Mesenchymal stem cell (in vitro differentiated cells and primary cell): ENCODE results near the gene CORO2B.
"Not testable (repeated sequence)": the region's sequence is repeated elsewhere in the genome, so short reads cannot be mapped to it uniquely, and the experiment has no call there.

Source experiments
- DNase-seq: peaks from one replicate; pipeline ENCODE4 v3.0.0-alpha.2; 2013
- H2AFZ ChIP-seq: one replicate; pipeline ENCODE4 v1.6.1; 2013; ENCODE audit warnings: low read depth, mild to moderate bottlenecking, control low read depth, inconsistent platforms, low read length, moderate library complexity
- H2AK5ac ChIP-seq: 2 replicates; pipeline ENCODE4 v1.6.1; 2013; ENCODE audit warnings: low read length, moderate library complexity, mild to moderate bottlenecking, inconsistent platforms; ENCODE audit not compliant: severe bottlenecking
- H2BK120ac ChIP-seq: one replicate; pipeline ENCODE4 v1.6.1; 2013; ENCODE audit warnings: low read depth, mild to moderate bottlenecking, inconsistent platforms, low read length, moderate library complexity
- H2BK12ac ChIP-seq, 2 experiments: one replicate each; pipeline ENCODE4 v1.6.1; 2013; ENCODE audit warnings: inconsistent platforms in 2 of 2, low read length in 2 of 2, mild to moderate bottlenecking in 2 of 2, moderate library complexity in 2 of 2, control low read depth in 1 of 2
- H2BK15ac ChIP-seq: one replicate; pipeline ENCODE4 v1.6.1; 2013; ENCODE audit warnings: mild to moderate bottlenecking, low read depth, inconsistent platforms; ENCODE audit not compliant: poor library complexity, severe bottlenecking
- H2BK5ac ChIP-seq: 2 replicates; pipeline ENCODE4 v1.6.1; 2013; ENCODE audit warnings: low read depth, mild to moderate bottlenecking, low read length, control low read depth, inconsistent platforms; ENCODE audit not compliant: poor library complexity, severe bottlenecking
- H3K14ac ChIP-seq, 2 experiments: one replicate each; pipeline ENCODE4 v1.6.1; 2013; ENCODE audit warnings: inconsistent platforms in 2 of 2, low read length in 2 of 2, control low read depth in 1 of 2, mild to moderate bottlenecking in 1 of 2, moderate library complexity in 1 of 2
- H3K18ac ChIP-seq, 2 experiments: one replicate each; pipeline ENCODE4 v1.6.1; 2013; ENCODE audit warnings: inconsistent platforms in 2 of 2, low read length in 2 of 2, control low read depth in 1 of 2, low read depth in 1 of 2, mild to moderate bottlenecking in 1 of 2
- H3K23ac ChIP-seq, 2 experiments: one replicate each; pipeline ENCODE4 v1.6.1; 2013; ENCODE audit warnings: inconsistent platforms in 2 of 2, low read length in 2 of 2, mild to moderate bottlenecking in 2 of 2, moderate library complexity in 2 of 2, control low read depth in 1 of 2
- H3K27ac ChIP-seq: 2 replicates; pipeline ENCODE4 v1.5.1; 2013; ENCODE audit warnings: mild to moderate bottlenecking, moderate library complexity, low read length, control low read depth, inconsistent platforms; ENCODE audit not compliant: poor library complexity, severe bottlenecking
- H3K27me3 ChIP-seq, 2 experiments: 2 replicates each; pipeline versions ENCODE4 v1.6.1 to v1.7.0; 2013; ENCODE audit warnings: low read length in 2 of 2, mild to moderate bottlenecking in 2 of 2, moderate library complexity in 2 of 2, control low read depth in 1 of 2, inconsistent platforms in 1 of 2; ENCODE audit not compliant: control insufficient read depth in 1 of 2, insufficient read depth in 1 of 2
- H3K36me3 ChIP-seq, 2 experiments: 2 replicates each; pipeline versions ENCODE4 v1.6.1 to v1.7.0; 2013; ENCODE audit warnings: low read length in 2 of 2, control low read depth in 1 of 2, inconsistent platforms in 1 of 2, low read depth in 1 of 2, mild to moderate bottlenecking in 1 of 2; ENCODE audit not compliant: insufficient read depth in 2 of 2, control insufficient read depth in 1 of 2
- H3K4ac ChIP-seq, 2 experiments: one replicate each; pipeline ENCODE4 v1.6.1; 2013; ENCODE audit warnings: inconsistent platforms in 2 of 2, low read length in 2 of 2, mild to moderate bottlenecking in 2 of 2, moderate library complexity in 2 of 2, control low read depth in 1 of 2, low read depth in 1 of 2
- H3K4me1 ChIP-seq: 2 replicates; pipeline ENCODE4 v1.6.1; 2013; ENCODE audit warnings: low read depth, low read length, control low read depth; ENCODE audit not compliant: control insufficient read depth, insufficient read depth
- H3K4me2 ChIP-seq: 2 replicates; pipeline ENCODE4 v1.6.1; 2013; ENCODE audit warnings: low read length, mild to moderate bottlenecking, inconsistent platforms; ENCODE audit not compliant: poor library complexity, severe bottlenecking
- H3K4me3 ChIP-seq, 2 experiments: 2 replicates each; pipeline versions ENCODE4 v1.5.1 to v1.7.0; 2013; ENCODE audit warnings: low read length in 2 of 2, mild to moderate bottlenecking in 2 of 2, control low read depth in 1 of 2, low read depth in 1 of 2; ENCODE audit not compliant: insufficient read depth in 1 of 2
- H3K79me1 ChIP-seq: replicated peaks from 2 replicates; pipeline ENCODE4 v1.6.1; 2013; ENCODE audit warnings: mild to moderate bottlenecking, control low read depth, low read length, inconsistent platforms; ENCODE audit not compliant: poor library complexity, severe bottlenecking
- H3K9ac ChIP-seq: 2 replicates; pipeline ENCODE4 v1.7.0; 2013; ENCODE audit warnings: mild to moderate bottlenecking, low read length, moderate library complexity
- H3K9me3 ChIP-seq: 2 replicates; pipeline ENCODE4 v1.7.0; 2013; ENCODE audit warnings: mild to moderate bottlenecking, low read length; ENCODE audit not compliant: control insufficient read depth
- H4K8ac ChIP-seq: one replicate; pipeline ENCODE4 v1.6.1; 2013; ENCODE audit warnings: inconsistent platforms, mild to moderate bottlenecking, low read length, moderate library complexity
- H4K91ac ChIP-seq: one replicate; pipeline ENCODE4 v1.6.1; 2013; ENCODE audit warnings: mild to moderate bottlenecking, low read length, inconsistent platforms
- WGBS: methylation state at CpG from one replicate; pipeline ENCODE4 v1.1.7; 2013; ENCODE audit warnings: mixed read lengths; 5-methylcytosine and 5-hydroxymethylcytosine counted together

Gene CORO2B

GRCh38 chr15:68680756-68681155 lies 102.0 kb downstream of the CORO2B start:
- H3K79me1 ChIP-seq = peaks cover 16% of the 10 kb centered on the region
- H4K8ac ChIP-seq, H3K4me2 ChIP-seq, H2BK12ac ChIP-seq, H2AK5ac ChIP-seq, H3K4ac ChIP-seq, H3K27me3 ChIP-seq, H3K9me3 ChIP-seq, H3K27ac ChIP-seq, H3K4me3 ChIP-seq, H3K36me3 ChIP-seq, H3K14ac ChIP-seq, H4K91ac ChIP-seq, H2BK120ac ChIP-seq, H2BK5ac ChIP-seq, H3K9ac ChIP-seq, H3K18ac ChIP-seq, H3K23ac ChIP-seq, H2AFZ ChIP-seq, H3K4me1 ChIP-seq, H2BK15ac ChIP-seq, DNase-seq: not testable (repeated sequence)
- 98% methylated on average over 10 of the region's 10 CpGs for whole genome bisulfite sequencing

DNA sequence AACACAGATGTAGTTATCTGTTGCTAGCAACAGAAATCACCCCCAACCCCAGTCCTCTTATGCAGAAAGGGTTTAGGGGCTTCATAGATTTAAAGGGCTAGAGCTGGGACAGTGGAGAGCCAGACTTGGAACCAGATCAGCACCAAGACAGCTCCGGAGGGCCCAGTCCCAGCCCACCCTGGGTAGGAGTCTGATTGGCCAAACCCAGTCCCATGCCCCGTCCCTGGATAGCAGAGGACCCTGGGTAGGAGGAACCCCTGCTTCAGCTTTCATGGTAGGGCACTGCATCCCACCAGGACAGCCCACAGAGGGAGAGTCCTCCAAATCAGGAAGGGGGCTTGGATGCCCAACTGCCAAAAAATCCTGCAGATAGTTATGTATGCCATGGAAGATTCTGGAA lies 103.0 kb downstream of the CORO2B start:
- no peak overlapping the region for H2AK5ac ChIP-seq
- H3K4me3 ChIP-seq = no peak overlapping the region
- no peaks in the 10 kb centered on the region for H3K9me3 ChIP-seq
- H3K79me1 ChIP-seq = peaks cover 11% of the 10 kb centered on the region
- 75% methylated on average over 2 of the region's 2 CpGs for WGBS
- no peak overlapping the region for H2BK120ac ChIP-seq
- no peak overlapping the region for H4K91ac ChIP-seq
- H3K36me3 ChIP-seq = peaks cover 1 to 6% of the 10 kb centered on the region in 2 experiments
- H2BK12ac ChIP-seq = no peak overlapping the region
- no peak overlapping the region for H3K14ac ChIP-seq
- H3K27me3 ChIP-seq = no peaks in the 10 kb centered on the region
- no peak overlapping the region for H3K23ac ChIP-seq
- no peak overlapping the region for H2BK15ac ChIP-seq
- no peak overlapping the region for H3K27ac ChIP-seq
- no peak overlapping the region for H2BK5ac ChIP-seq
- H3K4me1 ChIP-seq = peaks cover 4% of the 10 kb centered on the region
- no peak overlapping the region for H3K4ac ChIP-seq
- H3K9ac ChIP-seq = no peak overlapping the region
- H2AFZ ChIP-seq = no peak overlapping the region
- H4K8ac ChIP-seq = no peak overlapping the region
- no peak overlapping the region for H3K18ac ChIP-seq
- no peak overlapping the region for H3K4me2 ChIP-seq
- DNase-seq = no peak

DNA sequence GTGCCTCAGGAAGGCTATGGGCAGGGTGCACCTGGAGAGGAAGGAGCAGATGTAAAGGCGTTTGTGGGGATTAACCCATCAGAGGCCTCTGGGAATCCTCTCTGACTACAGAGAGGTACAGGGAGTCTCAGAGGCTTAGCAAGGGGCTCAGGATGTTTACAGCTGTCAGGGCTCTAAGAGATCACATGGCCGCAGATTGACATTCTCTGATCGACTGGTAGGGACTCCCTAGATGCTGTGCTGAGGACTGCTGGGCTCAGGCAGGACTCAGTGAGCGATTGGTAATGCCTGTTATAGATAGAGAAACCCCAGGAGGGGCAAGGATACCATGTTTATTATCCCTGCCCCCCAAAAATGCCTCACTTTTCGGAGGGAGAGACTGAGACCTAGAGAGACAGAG lies 103.5 kb downstream of the CORO2B start:
- Histone ChIP-seq H3K27ac (no peak overlapping the region), H3K4me3 (no peak overlapping the region), H2BK5ac (no peak overlapping the region), H2BK15ac (no peak overlapping the region), H3K18ac (no peak overlapping the region), H3K4me2 (no peak overlapping the region), H2BK120ac (no peak overlapping the region), H3K23ac (no peak overlapping the region), H4K8ac (no peak overlapping the region), H3K9ac (no peak overlapping the region), H3K4ac (no peak overlapping the region), H2BK12ac (no peak overlapping the region), H3K14ac (no peak overlapping the region), H3K79me1 (peaks cover 6% of the 10 kb centered on the region), H2AFZ (no peak overlapping the region), H4K91ac (no peak overlapping the region), H3K9me3 (no peaks in the 10 kb centered on the region), H3K27me3 (no peaks in the 10 kb centered on the region), H2AK5ac (no peak overlapping the region), H3K36me3 (peaks cover 6 to 10% of the 10 kb centered on the region in 2 experiments), H3K4me1 (peaks cover 4% of the 10 kb centered on the region)
- no peak for DNase-seq
- 72% methylated on average over 5 of the region's 5 CpGs for WGBS

DNA sequence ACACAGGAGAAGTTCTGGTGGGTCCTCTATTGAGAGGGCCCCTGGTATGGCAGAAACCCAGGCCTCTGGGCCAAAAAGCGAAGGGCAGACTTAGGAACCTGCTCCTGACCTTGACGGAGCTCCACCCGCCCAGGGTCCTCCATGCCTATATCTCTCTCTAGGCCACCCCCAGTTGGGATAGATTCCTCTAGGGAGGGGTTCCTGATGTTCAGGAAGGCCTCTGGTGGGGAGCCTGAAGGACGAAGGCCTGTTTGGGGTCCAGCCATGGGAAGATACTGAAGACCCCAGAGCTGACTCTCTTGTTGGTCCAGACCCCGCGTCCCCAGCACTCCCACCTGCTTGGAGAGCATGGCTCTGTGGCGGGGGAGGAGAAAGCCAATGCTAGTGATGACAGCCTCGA lies 104.2 kb downstream of the CORO2B start:
- H2AFZ ChIP-seq = no peak overlapping the region
- no peak overlapping the region for H3K4ac ChIP-seq
- H3K4me2 ChIP-seq = no peak overlapping the region
- peaks cover 4% of the 10 kb centered on the region for H3K4me1 ChIP-seq
- H4K8ac ChIP-seq = no peak overlapping the region
- no peak overlapping the region for H2BK5ac ChIP-seq
- peaks cover 4% of the 10 kb centered on the region for H3K79me1 ChIP-seq
- no peak overlapping the region for H2AK5ac ChIP-seq
- no peak overlapping the region for H3K9ac ChIP-seq
- H3K36me3 ChIP-seq = peaks cover 8 to 12% of the 10 kb centered on the region in 2 experiments
- no peak overlapping the region for H4K91ac ChIP-seq
- H3K27me3 ChIP-seq = no peaks in the 10 kb centered on the region
- no peak overlapping the region for H3K27ac ChIP-seq
- H3K23ac ChIP-seq = no peak overlapping the region
- no peak overlapping the region for H2BK12ac ChIP-seq
- no peak overlapping the region for H3K4me3 ChIP-seq
- no peak overlapping the region for H3K18ac ChIP-seq
- no peak overlapping the region for H2BK120ac ChIP-seq
- H3K14ac ChIP-seq = no peak overlapping the region
- DNase-seq = no peak
- 94% methylated on average over 5 of the region's 8 CpGs for WGBS
- H2BK15ac ChIP-seq = no peak overlapping the region
- H3K9me3 ChIP-seq = no peaks in the 10 kb centered on the region
